Tibial artery (tissue), 4 donors: ENCODE data around the gene ADAMTSL3.

ENCODE experiments used
- DNase-seq, 2 donors: peaks; one replicate each; pipeline ENCODE4 v3.0.0-alpha.2; 2019
- H3K27ac ChIP-seq, 2 donors: fragments of 200-600 bp; sonication (generic) in 1 of 2; 1 replicate in 1 of 2; 2 replicates in 1 of 2; pipeline ENCODE4 v1.5.1; 2018 to 2019; ENCODE audit warnings: mild to moderate bottlenecking in 1 of 2
- H3K27me3 ChIP-seq, 2 donors: fragments of 200-600 bp; sonication (generic) in 1 of 2; one replicate each; pipeline versions ENCODE4 v1.5.1 to v1.6.0; 2016 to 2019
- H3K36me3 ChIP-seq, 3 donors: fragments of 200-600 bp; sonication (generic) in 2 of 3; one replicate each; pipeline ENCODE4 v1.5.1; 2016 to 2019; ENCODE audit warnings: mild to moderate bottlenecking in 2 of 3
- H3K4me1 ChIP-seq, 4 donors: fragments of 200-600 bp; sonication (generic) in 2 of 4; 1 replicate in 3 of 4; 2 replicates in 1 of 4; pipeline ENCODE4 v1.5.1; 2016 to 2019
- H3K4me3 ChIP-seq, 2 donors: fragments of 200-600 bp; sonication (generic) in 1 of 2; 1 replicate in 1 of 2; 2 replicates in 1 of 2; pipeline ENCODE4 v1.5.1; 2018 to 2019; ENCODE audit warnings: mild to moderate bottlenecking in 2 of 2
- H3K9me3 ChIP-seq, 3 donors: fragments of 200-600 bp; sonication (generic) in 1 of 3; one replicate each; pipeline ENCODE4 v1.5.1; 2016 to 2019
- intact Hi-C: fragments of 100-400 bp; cut with DNase I; formaldehyde crosslinking; loops from one replicate; pipeline ENCODE4 v1.15.0; 2023; ENCODE audit warnings: low total_unique reads
- TF ChIP-seq, protein P1 (sequence below), 2 experiments: fragments of 200-600 bp in 1 of 2; fragments of 450-650 bp in 1 of 2; IDR thresholded peaks; one replicate each; pipeline ENCODE4 v1.5.1; 2017 to 2019; ENCODE audit warnings: antibody characterized with exemption in 2 of 2, mild to moderate bottlenecking in 1 of 2, moderate library complexity in 1 of 2

Gene ADAMTSL3

DNA sequence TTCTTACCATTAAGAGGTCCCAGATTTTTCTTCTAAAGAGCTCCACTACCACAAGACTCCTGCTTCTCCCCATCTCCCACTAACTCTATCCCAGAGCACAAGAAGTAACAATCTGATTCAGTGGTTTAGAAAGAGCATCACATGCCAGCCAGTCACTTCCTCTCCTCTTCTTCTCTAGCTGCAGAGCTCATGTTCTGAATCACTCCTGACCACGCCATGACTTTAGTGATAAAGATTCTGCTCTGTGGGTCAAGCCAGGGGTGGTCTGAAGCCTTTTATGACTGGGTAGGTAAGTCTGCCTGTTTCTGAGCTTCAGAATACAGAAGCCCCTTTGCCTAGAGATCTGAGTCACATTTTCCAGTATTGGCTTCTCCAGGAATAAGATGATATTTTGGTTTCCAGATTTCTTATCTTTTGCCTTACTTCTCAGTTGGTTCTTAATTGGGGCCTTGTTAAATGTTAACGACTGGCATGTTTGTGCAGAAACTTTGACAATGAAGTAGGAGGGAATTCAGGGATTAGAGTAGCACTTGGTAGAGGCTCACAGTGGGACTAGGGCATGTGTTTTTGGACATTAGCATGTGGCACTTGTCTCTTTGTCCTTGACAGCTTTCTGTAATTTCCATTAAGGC, 27.6 kb upstream of the ADAMTSL3 start:
- Histone ChIP-seq H3K4me3 (no peak overlapping the region), H3K9me3 (no peaks in the 10 kb centered on the region), H3K27me3 (no peaks in the 10 kb centered on the region), H3K27ac (no peak overlapping the region), H3K4me1 (no peaks in the 10 kb centered on the region), H3K36me3 (no peaks in the 10 kb centered on the region)
- intact Hi-C loops, result no loop called here
- TF ChIP-seq, protein P1, sequence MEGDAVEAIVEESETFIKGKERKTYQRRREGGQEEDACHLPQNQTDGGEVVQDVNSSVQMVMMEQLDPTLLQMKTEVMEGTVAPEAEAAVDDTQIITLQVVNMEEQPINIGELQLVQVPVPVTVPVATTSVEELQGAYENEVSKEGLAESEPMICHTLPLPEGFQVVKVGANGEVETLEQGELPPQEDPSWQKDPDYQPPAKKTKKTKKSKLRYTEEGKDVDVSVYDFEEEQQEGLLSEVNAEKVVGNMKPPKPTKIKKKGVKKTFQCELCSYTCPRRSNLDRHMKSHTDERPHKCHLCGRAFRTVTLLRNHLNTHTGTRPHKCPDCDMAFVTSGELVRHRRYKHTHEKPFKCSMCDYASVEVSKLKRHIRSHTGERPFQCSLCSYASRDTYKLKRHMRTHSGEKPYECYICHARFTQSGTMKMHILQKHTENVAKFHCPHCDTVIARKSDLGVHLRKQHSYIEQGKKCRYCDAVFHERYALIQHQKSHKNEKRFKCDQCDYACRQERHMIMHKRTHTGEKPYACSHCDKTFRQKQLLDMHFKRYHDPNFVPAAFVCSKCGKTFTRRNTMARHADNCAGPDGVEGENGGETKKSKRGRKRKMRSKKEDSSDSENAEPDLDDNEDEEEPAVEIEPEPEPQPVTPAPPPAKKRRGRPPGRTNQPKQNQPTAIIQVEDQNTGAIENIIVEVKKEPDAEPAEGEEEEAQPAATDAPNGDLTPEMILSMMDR (IDR thresholded peaks at IDR 0.05), result no peak
- DNase-seq, result no peak

DNA sequence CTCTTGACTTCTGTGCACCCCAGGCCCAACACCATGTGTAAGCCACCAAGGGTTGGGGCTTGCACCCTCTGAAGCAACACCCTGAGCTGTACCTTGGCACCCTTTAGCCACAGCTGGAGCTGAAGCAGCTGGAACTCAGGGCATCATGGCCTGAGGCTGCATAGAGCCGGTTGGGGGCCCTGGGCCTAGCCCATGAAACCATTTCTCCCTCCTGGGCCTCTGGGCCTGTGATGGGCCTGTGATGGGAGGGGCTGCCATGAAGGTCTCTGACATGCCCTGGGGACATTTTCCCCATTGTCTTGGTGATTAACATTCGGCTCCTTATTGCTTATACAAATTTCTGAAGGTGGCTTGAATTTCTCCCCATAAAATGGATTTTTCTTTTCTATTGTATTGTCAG, 22.4 kb upstream of the ADAMTSL3 start:
- TF ChIP-seq, protein P1 (IDR thresholded peaks at IDR 0.05), result no peak

DNA sequence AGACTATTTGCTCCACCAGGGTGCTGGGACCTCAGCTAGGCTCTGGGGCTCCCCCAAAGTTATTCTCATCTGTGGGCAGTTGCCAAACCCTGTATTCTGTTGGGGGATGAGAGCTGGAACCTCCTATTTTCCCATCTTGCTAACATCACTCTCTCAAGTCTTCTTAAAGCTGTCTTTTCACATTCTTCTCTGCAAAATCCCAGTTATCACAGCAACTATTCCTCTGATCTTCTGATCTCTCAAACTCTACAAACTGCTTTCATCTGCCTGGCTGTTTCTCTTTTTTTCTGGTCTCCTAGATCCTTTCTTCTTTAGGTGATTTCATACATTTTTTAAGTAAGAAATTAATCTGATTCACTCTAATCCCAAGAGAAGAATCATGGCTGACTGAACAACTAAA, 10.7 kb upstream of the ADAMTSL3 start:
- Histone ChIP-seq H3K4me1 (no peaks in the 10 kb centered on the region), H3K4me3 (no peak overlapping the region), H3K27me3 (no peaks in the 10 kb centered on the region), H3K9me3 (peaks cover 0 to 7% (median 0%) of the 10 kb centered on the region in 3 donors), H3K27ac (no peak overlapping the region), H3K36me3 (no peaks in the 10 kb centered on the region)
- intact Hi-C loops, result no loop called here
- TF ChIP-seq, protein P1 (IDR thresholded peaks at IDR 0.05), result no peak
- no peak for DNase-seq

More for the DNA sequence above, 22.4 kb upstream of the ADAMTSL3 start:
- Histone ChIP-seq H3K36me3 (no peaks in the 10 kb centered on the region), H3K27me3 (no peaks in the 10 kb centered on the region), H3K27ac (no peak overlapping the region), H3K4me3 (no peak overlapping the region), H3K9me3 (no peaks in the 10 kb centered on the region), H3K4me1 (no peaks in the 10 kb centered on the region)
- no peak for DNase-seq
- intact Hi-C loops, result no loop called here

DNA sequence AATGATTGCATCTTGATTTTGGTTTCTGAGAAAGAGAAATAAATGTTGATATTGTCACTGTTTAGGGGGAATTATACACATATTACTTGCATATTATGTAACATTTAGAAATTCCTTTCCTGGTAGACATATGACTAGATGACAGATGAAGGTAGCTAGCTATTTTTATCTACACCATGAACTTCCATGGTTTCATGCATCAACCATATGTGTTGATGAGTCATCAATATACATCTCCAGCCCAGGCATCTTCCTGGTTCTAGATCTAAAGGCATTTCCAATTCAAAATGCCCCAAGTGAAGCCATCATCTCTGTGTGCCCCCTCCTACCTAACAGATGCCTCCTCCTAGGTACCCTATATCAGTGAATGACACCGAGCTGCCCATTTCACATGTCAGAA, 9.5 kb upstream of the ADAMTSL3 start:
- no peaks in the 10 kb centered on the region for H3K4me1 ChIP-seq

DNA sequence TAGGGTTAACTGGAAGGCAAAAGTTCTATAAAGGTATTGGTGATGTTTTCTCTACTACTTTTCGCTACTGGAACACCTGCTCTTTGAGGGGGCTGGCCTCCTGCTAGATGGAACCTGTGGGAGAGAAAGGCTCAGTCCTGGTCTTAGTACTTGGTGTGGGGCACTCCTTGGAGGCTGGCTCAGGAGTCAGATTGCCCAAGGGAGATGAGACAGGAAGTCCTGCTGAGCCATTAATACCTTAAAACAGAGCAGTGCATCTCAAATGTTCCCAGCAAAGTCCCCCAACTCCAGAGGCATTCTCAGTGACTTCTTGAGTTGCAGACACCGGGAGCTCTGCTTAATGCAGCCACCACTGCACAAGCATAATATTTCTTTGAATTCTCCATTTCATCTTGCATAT, 3.1 kb upstream of the ADAMTSL3 start:
- no peaks in the 10 kb centered on the region for H3K9me3 ChIP-seq
- no peak overlapping the region for H3K4me3 ChIP-seq
- H3K36me3 ChIP-seq, result no peaks in the 10 kb centered on the region
- H3K27ac ChIP-seq, result no peak overlapping the region
- TF ChIP-seq, protein P1 (IDR thresholded peaks at IDR 0.05), result no peak
- intact Hi-C loops, result loop anchor here (5.0 kb wide), 1 partner anchor 96 kb away; no protein-coding TSS in a partner anchor
- peaks cover 0 to 25% (median 15%) of the 10 kb centered on the region in 4 donors for H3K4me1 ChIP-seq
- H3K27me3 ChIP-seq, result no peaks in the 10 kb centered on the region
- no peak for DNase-seq

More for the DNA sequence above, 9.5 kb upstream of the ADAMTSL3 start:
- no peaks in the 10 kb centered on the region for H3K36me3 ChIP-seq
- H3K27ac ChIP-seq, result no peak overlapping the region
- intact Hi-C loops, result no loop called here
- TF ChIP-seq, protein P1 (IDR thresholded peaks at IDR 0.05), result no peak
- peaks cover 0 to 7% (median 0%) of the 10 kb centered on the region in 3 donors for H3K9me3 ChIP-seq
- no peaks in the 10 kb centered on the region for H3K27me3 ChIP-seq
- DNase-seq, result no peak
- H3K4me3 ChIP-seq, result no peak overlapping the region
